GM19351 (cell line): ENCODE measurements around the gene EDNRA.
A peak's percentile ranks its signal among the peaks of the same experiment; 100 is the strongest.
"Not testable (repeated sequence)": the region's sequence is repeated elsewhere in the genome, so short reads cannot be mapped to it uniquely, and the experiment has no call there.

Source experiments
- ATAC-seq: cut with Tn5 transposase; IDR thresholded peaks from one replicate; pipeline ENCODE4 v1.9.1; 2021; ENCODE audit warnings: mild to moderate bottlenecking, moderate library complexity; ENCODE audit not compliant: unreplicated experiment

EDNRA gene

DNA sequence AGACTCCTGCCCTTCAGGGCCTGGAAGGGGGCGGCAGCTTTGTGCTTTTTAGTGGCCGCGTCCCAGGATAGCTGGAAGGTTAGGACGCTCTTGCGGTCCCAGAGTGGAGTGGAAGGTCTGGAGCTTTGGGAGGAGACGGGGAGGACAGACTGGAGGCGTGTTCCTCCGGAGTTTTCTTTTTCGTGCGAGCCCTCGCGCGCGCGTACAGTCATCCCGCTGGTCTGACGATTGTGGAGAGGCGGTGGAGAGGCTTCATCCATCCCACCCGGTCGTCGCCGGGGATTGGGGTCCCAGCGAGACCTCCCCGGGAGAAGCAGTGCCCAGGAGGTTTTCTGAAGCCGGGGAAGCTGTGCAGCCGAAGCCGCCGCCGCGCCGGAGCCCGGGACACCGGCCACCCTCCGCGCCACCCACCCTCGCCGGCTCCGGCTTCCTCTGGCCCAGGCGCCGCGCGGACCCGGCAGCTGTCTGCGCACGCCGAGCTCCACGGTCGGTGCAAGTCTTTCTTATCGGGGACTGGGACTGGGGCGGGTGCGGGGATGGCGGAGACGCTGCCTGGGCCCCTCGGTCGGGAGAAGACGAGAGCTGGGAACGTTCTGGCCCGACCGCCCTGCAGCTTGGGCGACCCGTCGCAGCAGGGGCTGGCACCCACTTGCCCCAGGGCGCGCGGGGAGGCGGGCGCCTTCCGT is at the start of gene EDNRA:
EDNRA (plus strand) TSS at position 207 of the 686 bp plus-strand sequence. CDS start 4,585 bp downstream, outside the sequence.
- no peak for ATAC-seq

DNA sequence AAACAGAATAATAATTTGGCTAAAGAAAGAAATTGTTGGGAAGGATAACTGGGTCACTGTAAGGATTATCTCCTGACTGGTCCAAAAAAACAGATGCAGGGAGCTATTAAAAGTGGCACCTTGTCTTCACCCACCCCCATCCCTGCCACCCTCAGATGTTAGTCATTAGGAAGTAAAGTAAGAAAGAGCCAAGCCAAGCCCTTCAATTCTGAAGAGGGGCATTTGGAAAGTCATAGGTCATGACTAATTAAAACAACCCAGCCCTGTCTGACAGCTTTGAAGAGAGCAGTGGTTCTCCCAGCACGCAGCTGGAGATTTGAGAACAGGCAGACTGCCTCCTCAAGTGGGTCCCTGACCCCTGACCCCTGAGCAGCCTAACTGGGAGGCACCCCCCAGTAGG is 46.5 kb upstream of the EDNRA start:
- not testable (repeated sequence) for ATAC-seq

DNA sequence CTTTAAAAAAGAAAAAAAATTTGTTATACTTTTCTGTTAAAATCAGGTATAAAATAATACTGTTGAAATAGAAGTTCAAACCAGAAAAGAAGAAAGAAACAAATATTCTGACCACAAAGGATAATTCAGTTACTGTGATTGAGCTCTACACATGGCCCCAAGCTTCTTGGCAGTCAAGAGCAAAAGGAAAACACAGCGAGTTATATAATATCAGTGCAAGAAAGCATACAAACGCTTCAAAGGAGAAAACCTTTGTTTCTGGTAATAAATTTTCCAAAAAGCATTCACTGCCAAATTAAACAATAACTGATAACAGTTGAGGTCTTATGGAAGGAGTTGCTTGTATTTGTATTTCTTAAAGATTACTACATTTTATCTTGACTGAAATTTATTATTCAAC is 40.5 kb upstream of the EDNRA start:
- no peak for ATAC-seq

DNA sequence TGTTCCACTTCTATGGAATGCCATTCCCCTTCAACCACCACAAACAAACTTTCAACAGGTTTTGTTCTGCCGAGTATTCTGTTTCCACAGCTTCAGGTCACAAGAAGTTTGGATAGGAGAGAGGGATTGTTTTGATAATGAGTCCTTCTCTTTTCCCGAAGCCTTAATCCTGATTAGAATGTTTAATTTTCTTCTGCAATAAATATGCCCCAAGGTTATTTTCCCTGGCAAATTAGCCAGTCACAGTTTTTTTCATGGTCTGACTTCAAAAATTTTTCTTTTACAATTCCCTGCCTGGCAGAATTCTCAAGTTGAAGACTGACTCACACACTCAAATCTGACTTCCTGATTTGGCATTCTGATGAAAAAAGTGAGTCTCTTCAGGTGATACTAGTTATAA is 33.1 kb upstream of the EDNRA start:
- ATAC-seq, result no peak

DNA sequence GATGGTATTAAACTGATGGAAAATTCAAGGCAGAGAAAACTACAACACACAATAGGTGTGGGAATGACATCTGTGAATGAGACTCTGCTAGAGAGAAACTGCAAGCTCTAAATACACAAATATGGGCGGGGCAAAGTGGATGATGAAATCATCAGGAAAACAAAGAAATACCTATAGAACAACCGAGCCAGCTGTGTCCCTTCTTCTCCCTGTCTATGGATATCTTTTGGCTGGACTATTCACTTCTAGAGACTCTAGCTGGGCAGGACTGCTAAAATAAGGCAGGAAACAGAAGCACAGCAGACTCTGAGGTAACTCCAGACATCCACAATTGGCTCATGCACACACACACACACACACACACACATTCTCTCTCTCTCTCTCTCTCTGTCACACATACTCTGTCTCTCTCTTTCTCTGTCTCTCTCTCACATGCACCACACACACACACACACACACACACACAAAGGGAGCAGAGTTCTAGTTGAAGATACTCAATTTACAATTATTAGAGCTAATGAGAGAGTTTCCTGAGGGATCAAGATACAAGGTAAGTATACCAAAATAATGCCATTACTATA is 27.2 kb upstream of the EDNRA start:
- ATAC-seq, result no peak

DNA sequence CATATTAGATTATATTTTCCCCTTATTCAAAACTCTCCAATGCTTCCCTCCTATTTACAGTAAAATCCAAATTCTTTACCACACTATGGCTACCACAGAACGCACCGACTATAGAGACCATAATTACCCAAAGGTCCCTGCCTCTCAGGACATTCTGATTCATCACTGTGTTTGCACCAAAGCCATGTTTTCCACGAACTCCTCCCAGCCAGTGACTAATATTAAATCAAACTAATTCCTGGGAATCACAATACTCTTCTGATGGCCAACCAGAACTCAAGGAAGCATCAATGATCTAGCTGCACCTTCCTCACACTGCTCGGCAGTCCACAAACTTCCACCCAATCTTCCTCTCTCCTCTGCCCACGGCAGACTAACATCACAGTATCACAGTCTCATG is 24.2 kb upstream of the EDNRA start:
- ATAC-seq, result no peak

DNA sequence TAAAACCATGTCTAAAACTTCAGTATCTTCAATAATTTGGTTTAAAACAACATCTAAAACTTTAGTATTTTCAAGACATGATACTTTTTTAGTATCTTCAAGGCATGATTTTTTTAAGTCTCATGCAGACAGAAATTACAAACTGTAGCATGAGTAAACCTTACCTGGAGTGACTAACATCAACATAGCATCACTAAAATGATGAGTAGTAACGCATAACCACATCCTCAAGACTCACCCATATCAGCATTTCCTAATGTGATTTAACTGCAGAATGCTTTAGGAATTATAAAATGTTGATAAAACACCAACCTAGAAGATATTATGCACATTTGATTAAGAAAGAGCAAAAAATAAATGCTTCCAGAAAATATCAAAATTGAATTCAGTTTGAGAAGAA is 19.7 kb upstream of the EDNRA start:
- no peak for ATAC-seq

DNA sequence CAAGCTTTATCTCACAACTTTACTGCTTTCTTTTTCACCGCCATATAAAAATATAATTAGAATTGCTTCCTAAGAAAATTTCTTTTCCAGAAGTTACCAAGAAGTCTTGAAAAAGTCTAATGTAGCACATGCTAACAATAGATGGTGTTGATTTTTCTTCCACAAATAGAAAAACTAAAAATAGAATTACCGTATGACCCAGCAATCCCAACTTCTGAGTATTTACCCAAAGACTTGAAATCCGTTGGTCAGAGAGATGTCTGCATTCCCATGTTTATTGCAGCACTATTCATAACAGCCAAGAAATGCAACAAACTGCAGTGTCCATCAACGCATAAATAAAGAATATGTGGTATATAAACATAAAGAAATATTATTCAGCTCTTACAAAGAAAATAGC is 17.8 kb upstream of the EDNRA start:
- no peak for ATAC-seq

DNA sequence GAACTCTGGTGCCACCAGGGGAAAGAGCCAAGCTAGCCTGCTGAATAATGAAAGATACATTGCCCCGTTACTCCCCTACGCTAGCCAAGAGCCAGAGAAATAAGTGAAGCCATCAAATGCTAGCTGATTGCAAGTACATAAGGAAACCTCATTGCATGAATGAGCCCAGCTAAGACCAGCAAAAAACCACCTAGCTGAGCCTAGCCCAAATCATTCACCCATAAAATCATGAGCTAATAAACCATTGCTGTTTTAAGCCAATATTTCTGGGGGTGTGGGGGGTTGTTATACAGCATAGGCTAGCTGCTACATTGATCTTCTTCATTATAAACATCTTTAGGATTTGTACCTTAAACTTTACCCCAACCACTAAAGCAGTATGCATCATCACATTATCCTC is 15.4 kb upstream of the EDNRA start:
- ATAC-seq, result no peak

DNA sequence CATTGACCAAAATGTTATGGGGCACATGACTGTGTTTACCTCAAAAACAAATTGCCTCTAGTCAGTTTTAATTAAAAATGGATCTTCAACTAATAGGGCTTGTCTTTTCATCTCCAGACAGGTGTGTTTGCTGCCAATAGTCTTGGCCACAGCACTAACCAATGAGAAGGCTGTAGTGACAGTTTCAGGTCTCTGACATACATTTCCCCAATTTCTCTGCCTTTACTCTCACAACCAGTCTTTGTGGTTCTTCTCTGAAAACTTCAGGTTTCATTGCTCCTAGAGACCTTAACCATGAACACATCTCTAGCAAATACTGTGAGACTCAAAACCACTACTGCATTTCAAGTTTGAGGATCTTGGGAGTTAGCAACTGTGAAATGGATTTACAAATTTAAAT is 3.5 kb upstream of the EDNRA start:
- ATAC-seq, result peak; percentile 83

DNA sequence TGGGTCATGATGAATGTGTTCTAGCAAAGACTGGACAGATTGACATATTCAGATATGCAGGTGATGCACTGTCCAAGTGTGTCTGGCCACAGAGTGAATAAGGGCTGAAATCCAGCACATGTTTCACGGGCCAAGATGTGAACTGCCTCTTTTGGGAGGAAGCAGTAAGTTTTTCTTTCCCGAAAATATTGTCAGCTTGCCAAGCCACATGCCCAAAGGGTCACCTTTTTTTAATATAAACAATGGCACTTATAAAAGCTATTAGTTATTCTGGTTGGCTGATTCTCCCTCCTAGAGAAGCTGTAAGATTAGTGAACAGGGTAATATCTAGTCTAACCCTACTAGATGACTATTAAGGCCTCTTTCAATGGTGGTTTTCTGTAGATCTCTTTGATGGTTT is 1.5 kb upstream of the EDNRA start:
- ATAC-seq, result no peak

DNA sequence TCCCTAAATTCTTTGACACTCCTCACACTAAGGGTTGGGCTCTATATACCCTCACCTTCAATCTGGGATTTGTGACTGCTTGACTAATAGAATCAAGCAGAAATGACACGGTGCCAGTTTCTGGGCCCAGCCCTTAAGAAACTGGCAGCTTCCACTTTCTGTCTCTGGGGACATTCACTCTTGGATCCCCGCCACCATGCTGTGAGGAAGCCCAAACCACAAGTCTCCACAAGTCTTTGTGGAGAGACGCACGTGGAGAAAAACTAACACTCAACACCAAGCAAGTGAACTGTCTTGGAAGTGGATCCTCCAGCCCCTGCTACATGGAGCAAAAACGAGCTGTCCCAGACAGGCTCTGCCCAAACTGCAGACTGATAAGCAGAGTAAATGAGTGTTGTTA is 1.1 kb upstream of the EDNRA start:
- no peak for ATAC-seq

DNA sequence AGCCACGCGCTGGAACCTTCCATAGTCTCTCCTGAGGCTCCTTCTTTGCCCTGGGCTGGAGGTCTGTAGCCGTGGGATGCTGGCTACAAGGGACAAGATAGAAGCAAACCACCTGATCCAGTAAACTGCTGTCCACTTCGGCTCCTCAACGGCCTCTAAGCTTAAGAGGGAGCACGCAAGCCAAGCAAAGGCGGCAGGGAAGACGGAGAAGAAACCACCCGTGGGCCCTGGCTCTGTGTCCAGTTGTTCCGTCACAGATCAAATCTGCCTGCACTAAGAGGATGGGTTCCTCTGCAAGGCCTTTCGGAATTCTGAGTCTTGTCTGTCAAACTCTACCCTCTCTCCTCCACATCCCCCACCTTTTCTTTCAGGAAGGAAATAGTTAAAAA is 401 bp upstream of the EDNRA start:
- ATAC-seq, result no peak

DNA sequence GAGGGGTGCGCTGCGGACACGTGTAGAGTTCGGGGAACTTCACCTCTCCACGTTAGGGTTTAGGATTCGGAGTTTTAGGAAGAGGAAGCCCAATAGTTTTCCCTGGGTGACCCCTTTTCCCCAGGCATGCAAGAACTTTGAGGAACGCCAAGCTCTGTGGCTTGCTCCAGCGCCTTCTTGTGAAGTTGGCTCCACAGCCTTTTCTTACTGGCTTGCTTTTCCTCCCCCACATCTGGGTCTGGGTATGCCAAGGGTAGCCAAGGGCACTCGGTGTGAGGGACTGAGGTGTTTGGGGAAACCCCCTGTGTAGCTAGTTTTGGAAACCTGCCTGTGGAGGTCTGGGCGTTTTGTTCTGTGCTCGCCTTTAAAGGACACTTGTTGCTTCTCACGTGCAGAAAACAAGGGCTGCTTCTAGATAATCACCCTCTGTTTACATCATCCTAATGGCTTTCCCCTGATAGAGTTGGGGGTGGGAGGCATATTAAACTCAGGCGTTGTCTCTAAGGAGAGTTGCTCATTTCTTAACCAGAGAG is 746 bp downstream of the EDNRA start:
- ATAC-seq, result no peak

DNA sequence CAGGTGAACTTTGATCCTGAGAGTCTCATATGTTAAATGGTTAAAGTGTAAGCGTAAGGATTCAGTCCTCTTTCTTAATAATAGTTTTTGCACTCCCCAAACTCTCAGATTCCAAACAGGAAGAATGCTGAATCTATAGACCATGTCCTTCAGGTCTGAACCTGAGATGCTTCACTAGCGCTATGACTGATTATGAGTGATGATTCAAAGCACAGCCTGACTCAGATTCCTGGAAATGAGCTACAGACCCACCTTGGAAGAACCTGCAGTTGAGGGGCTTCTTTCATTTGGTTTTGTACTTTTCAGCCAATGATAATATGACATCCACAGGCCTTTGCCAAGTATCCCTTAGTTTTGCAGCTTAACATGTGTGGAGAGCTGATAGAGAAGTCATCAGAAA is 1.4 kb downstream of the EDNRA start:
- no peak for ATAC-seq

DNA sequence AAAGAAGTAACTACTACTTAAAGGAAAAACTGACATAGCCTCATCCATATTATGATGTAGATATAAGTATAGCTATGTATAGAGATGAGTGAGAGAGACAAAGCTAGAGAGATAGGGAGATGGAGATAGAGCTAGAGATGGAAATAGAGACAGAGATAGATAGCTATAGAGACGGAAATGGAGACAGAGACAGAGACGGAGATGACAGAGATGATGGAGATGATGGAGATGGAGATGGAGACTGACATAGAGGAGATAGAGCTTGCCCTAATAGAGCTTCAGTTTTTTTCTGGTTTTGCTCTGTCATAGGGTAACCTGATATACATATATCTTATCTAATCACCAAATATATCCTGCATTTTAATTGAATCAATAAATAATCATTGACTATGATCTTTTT is 4.3 kb downstream of the EDNRA start:
- no peak for ATAC-seq

DNA sequence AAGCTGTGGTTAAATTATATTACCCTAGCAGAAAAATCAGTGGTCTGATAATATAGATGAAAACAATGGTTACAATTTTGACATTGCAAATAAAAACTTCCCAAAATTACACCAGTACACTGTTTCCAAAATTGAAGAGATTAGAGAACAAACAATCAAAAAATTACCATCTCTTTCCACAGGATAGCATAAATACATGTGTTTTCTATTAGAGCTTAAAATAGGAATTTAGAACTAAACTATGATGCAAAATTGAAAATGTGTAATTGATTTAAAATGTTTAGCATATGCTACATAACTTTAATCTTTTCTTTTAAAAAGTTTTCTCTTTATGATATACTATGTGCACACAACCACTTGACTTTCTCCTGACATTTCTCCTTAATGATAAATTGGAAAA is 6.7 kb downstream of the EDNRA start:
- no peak for ATAC-seq

DNA sequence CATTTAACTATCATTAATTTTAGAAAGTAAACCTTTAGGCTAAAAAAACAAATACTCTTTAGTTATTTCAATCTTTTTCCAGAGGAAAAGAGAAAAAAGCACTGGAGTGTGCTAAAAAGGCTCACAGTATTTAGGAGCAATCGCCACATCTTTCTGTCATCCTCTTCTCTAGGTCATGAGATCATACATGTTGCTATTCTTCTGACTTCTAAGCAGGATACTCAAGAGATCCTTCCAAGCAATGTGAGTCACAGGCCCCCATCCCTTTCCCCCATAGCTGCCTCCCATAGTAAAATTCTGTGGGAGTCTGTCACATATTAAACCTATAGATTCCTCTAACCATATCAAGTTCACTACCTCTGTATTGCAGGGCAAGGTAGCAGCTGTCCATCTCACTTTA is 7.7 kb downstream of the EDNRA start:
- no peak for ATAC-seq

DNA sequence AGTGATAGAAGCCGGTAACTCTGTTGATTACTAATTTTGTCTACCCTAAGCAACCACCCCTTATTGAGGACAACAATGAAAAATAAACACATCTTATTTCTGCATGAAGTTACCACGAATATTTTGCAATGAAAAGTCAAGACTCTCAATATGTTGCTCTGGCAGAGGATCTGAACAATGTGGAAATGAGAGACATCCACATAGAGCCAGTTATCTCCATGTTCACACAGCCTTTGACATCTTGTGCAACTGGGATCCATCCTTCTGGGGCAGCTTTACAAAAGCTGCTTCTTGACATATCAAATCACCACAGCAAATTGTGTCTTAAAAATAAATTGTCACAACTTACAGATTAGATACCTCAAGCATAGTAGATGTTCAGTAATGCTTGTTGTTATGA is 10.2 kb downstream of the EDNRA start:
- ATAC-seq, result no peak

DNA sequence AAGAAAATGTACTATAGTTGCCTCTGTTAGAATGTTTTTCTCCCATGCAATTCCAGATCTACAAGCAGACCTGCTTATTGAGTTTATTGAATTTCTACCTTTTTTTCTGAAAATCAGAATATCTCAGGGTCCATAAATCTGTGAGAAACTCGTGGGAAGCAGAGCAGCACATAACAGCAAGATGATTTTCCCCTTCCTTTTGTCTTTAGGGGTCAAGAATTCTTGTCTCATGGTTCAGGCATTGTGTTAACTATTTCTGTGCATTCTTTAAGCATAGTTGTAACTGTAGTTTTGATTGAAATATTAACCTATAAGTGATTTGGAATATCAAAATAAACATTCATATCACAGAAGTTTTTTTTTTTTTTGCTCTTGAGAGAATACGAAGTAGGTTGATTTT is 11.4 kb downstream of the EDNRA start:
- no peak for ATAC-seq

DNA sequence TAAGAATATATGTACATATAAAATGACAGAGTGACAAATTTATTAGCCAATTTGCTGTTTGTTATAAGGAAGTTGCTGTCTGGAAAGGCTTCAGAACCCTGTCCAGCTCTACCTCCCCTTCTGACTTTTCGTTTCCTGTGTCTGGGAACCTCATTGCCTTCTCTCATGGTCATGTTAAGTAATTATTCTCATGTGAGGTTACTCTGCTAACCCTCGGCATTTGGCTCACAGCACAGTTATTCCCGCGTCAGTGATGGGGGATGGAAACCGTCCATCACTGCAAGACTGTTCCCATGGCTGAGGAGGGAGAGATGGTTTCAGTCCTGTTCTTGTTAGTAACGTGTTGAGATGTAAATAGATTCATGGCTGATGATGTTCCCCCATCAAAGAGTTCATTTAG is 11.9 kb downstream of the EDNRA start:
- ATAC-seq, result peak; percentile 47

DNA sequence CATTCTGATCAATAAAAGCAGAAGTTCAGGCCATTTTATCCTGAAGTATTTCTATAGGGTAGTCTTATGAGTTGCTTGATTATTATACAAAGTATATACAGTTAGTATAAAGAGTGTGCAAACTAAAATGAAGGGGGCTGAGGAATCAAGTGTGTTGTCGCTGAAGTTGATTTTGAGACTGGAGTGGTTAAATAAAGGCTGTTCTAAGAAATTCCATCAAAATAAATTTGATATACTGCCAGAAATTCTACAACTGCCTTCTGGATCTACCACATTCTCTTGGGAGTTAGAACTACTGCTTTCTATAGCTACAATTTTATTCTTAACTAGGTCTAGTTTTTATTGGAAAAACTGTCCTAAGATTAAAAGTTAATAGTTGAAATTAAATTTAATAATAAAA is 12.4 kb downstream of the EDNRA start:
- no peak for ATAC-seq

DNA sequence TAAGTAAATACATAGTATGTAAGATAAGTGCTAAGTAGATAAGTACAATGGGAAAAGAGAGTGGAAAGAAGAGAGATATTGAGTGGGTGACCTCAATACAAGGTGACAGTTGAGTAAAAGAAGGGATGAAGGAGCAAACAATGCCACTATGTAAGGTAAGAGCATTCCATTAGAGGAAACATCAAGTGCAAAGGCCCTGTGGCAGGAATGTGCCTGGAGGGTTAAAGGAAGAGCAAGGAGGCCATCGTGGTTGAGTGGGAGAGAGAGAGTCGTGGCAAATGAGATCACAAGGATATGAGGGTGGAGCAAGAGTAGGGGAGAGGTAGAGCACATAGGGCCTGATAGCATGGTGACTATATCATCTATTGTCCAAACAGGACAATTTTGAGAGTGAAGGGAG is 13.4 kb downstream of the EDNRA start:
- no peak for ATAC-seq
